Measurements from ENCODE around the gene C1QTNF4.

Gene C1QTNF4

DNA sequence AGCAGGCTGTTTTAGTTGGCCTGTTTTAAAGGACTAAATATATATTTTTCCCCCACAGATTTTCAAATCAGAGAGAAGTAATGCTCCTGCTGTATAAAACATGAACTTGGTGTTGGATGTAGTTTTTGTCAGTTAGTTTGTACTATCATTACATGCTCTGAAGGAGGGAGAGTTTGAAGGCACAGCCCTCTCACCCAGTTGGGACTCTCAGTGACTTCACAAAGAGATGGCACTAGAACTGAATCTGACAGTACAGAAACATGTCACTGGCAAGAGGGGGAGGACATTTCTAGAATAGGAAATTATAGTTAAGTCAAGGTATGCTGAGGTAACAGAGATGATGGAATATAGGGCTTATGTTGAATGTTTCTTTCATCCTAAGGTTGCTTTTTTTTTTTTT lies 21.0 kb upstream of the C1QTNF4 start:
- H3K4me3 ChIP-seq (ENCODE audit: low read depth in 1 of 2, low read length in 2 of 2): no peak overlapping the region
- no peak overlapping the region for H3K27ac ChIP-seq (ENCODE audit: low read length)
- DNase-seq (no peak), ATAC-seq (ENCODE audit: insufficient read depth, low read depth) (no peak)
- peaks cover 40% of the 10 kb centered on the region; the same call in 1 of the 2 replicates for H3K36me3 ChIP-seq (ENCODE audit: insufficient read depth, low read length)
- H3K4me2 ChIP-seq (ENCODE audit: insufficient read depth, low read length): no peak overlapping the region
- H3K9me3 ChIP-seq (ENCODE audit: insufficient read depth, low read length, severe bottlenecking): no peaks in the 10 kb centered on the region
- H3K4me1 ChIP-seq (ENCODE audit: insufficient read depth, low read length): no peaks in the 10 kb centered on the region
- H3K27me3 ChIP-seq (ENCODE audit: insufficient read depth, low read length, poor library complexity): no peaks in the 10 kb centered on the region
- no peaks in the 10 kb centered on the region for H3K79me2 ChIP-seq (ENCODE audit: insufficient read depth, low read length)
- H4K20me1 ChIP-seq (ENCODE audit: insufficient read depth, low read length): no peaks in the 10 kb centered on the region
- TF ChIP-seq EZH2 (IDR thresholded peaks at IDR 0.05; ENCODE audit: borderline replicate concordance, low read depth, low read length, severe bottlenecking): no peak
- TF ChIP-seq, protein P1, sequence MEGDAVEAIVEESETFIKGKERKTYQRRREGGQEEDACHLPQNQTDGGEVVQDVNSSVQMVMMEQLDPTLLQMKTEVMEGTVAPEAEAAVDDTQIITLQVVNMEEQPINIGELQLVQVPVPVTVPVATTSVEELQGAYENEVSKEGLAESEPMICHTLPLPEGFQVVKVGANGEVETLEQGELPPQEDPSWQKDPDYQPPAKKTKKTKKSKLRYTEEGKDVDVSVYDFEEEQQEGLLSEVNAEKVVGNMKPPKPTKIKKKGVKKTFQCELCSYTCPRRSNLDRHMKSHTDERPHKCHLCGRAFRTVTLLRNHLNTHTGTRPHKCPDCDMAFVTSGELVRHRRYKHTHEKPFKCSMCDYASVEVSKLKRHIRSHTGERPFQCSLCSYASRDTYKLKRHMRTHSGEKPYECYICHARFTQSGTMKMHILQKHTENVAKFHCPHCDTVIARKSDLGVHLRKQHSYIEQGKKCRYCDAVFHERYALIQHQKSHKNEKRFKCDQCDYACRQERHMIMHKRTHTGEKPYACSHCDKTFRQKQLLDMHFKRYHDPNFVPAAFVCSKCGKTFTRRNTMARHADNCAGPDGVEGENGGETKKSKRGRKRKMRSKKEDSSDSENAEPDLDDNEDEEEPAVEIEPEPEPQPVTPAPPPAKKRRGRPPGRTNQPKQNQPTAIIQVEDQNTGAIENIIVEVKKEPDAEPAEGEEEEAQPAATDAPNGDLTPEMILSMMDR (IDR thresholded peaks at IDR 0.05; ENCODE audit: borderline replicate concordance, extremely low read depth, low read length, poor library complexity, severe bottlenecking): no peak
- H3K9ac ChIP-seq (ENCODE audit: low read depth, low read length): no peak overlapping the region
- no peak overlapping the region for H2AFZ ChIP-seq (ENCODE audit: low read depth, low read length)

DNA sequence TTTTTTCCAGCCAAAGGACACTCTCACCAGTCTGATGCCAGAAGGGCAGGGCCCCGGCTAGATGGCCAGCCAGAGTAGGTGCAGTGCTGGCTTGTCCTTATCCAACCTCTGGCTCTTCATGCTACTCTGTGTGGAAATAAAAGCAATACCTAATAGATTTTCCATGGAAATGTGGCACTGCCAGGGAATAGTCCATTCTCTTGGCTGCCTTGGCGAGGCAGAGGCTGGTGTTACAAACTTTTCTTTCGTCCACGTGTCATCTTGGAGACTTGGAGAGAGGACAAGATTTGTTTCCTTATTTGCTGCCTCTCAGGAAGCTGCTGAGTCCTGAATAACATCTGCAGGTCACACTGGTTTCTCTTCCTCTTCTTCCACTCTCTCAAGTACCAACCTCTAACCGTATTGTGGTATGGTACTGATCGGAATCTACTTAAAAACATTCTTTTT lies 17.2 kb upstream of the C1QTNF4 start:
- Histone ChIP-seq H3K4me1 (ENCODE audit: insufficient read depth, low read length) (no peaks in the 10 kb centered on the region), H3K9ac (ENCODE audit: low read depth, low read length) (no peak overlapping the region), H3K4me2 (ENCODE audit: insufficient read depth, low read length) (no peak overlapping the region), H3K27me3 (ENCODE audit: insufficient read depth, low read length, poor library complexity) (no peaks in the 10 kb centered on the region), H3K27ac (ENCODE audit: low read length) (no peak overlapping the region), H3K36me3 (ENCODE audit: insufficient read depth, low read length) (peaks cover 7% of the 10 kb centered on the region; the same call in 1 of the 2 replicates), H3K79me2 (ENCODE audit: insufficient read depth, low read length) (no peaks in the 10 kb centered on the region), H3K4me3 (ENCODE audit: low read depth in 1 of 2, low read length in 2 of 2) (no peak overlapping the region), H2AFZ (ENCODE audit: low read depth, low read length) (no peak overlapping the region), H4K20me1 (ENCODE audit: insufficient read depth, low read length) (no peaks in the 10 kb centered on the region), H3K9me3 (ENCODE audit: insufficient read depth, low read length, severe bottlenecking) (no peaks in the 10 kb centered on the region)
- ATAC-seq (ENCODE audit: insufficient read depth, low read depth) (no peak), DNase-seq (no peak)
- TF ChIP-seq, protein P1 (IDR thresholded peaks at IDR 0.05; ENCODE audit: borderline replicate concordance, extremely low read depth, low read length, poor library complexity, severe bottlenecking): no peak
- no peak for TF ChIP-seq EZH2 (IDR thresholded peaks at IDR 0.05; ENCODE audit: borderline replicate concordance, low read depth, low read length, severe bottlenecking)

DNA sequence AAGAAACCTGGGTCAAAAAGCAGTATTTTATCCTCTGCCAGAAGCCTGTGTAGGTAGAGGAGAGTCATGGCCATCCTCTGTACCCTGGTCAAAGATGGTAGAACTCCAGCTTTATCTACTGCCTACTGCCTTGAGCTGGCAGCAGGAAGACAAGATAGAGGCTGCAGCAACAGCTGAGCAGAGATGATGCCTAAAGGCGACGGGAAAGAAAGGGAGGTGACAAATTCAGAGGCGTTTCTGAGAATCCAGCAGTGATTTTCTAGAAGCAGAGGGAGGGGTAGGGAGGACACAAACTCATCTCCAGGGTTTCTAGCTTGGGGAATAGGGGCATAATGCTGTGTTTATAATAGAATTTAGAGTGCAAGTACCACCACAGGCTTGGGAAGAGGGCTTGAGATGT lies 15.5 kb upstream of the C1QTNF4 start:
- Histone ChIP-seq H4K20me1 (ENCODE audit: insufficient read depth, low read length) (no peaks in the 10 kb centered on the region), H3K4me3 (ENCODE audit: low read depth in 1 of 2, low read length in 2 of 2) (no peak overlapping the region), H3K4me2 (ENCODE audit: insufficient read depth, low read length) (no peak overlapping the region), H3K79me2 (ENCODE audit: insufficient read depth, low read length) (no peaks in the 10 kb centered on the region), H3K4me1 (ENCODE audit: insufficient read depth, low read length) (no peaks in the 10 kb centered on the region), H3K36me3 (ENCODE audit: insufficient read depth, low read length) (peaks cover 7% of the 10 kb centered on the region; the same call in 1 of the 2 replicates), H2AFZ (ENCODE audit: low read depth, low read length) (no peak overlapping the region), H3K27me3 (ENCODE audit: insufficient read depth, low read length, poor library complexity) (no peaks in the 10 kb centered on the region), H3K9me3 (ENCODE audit: insufficient read depth, low read length, severe bottlenecking) (no peaks in the 10 kb centered on the region), H3K9ac (ENCODE audit: low read depth, low read length) (no peak overlapping the region), H3K27ac (ENCODE audit: low read length) (no peak overlapping the region)
- DNase-seq (peak; percentile 23), ATAC-seq (ENCODE audit: insufficient read depth, low read depth) (peak; percentile 47; the same call in 2 of the 3 replicates)
- TF ChIP-seq EZH2 (IDR thresholded peaks at IDR 0.05; ENCODE audit: borderline replicate concordance, low read depth, low read length, severe bottlenecking): no peak
- TF ChIP-seq, protein P1 (IDR thresholded peaks at IDR 0.05; ENCODE audit: borderline replicate concordance, extremely low read depth, low read length, poor library complexity, severe bottlenecking): no peak

DNA sequence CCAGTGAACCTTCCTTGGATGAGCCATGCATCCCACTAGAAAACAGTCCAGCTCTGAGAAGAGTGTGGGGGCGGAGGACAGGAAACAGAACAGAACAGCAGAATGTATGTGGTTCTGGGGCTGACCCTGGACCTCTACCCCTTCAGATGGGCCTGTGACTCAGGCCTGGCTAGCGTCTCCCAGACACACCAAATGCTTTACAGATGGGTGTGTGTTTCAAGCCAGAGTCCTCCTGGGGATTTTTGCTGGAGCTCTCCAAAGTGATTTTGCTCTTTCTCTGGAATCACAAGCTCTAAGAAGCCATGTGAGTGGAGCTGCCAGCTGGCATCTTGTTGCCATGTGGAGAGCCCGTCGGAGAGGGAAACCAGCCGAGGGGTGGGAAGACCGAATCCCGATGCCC lies 13.2 kb upstream of the C1QTNF4 start:
- Histone ChIP-seq H3K9ac (ENCODE audit: low read depth, low read length) (no peak overlapping the region), H3K79me2 (ENCODE audit: insufficient read depth, low read length) (no peaks in the 10 kb centered on the region), H3K4me1 (ENCODE audit: insufficient read depth, low read length) (no peaks in the 10 kb centered on the region), H2AFZ (ENCODE audit: low read depth, low read length) (no peak overlapping the region), H4K20me1 (ENCODE audit: insufficient read depth, low read length) (no peaks in the 10 kb centered on the region), H3K36me3 (ENCODE audit: insufficient read depth, low read length) (peaks cover 7% of the 10 kb centered on the region; the same call in 1 of the 2 replicates), H3K4me3 (ENCODE audit: low read depth in 1 of 2, low read length in 2 of 2) (no peak overlapping the region), H3K9me3 (ENCODE audit: insufficient read depth, low read length, severe bottlenecking) (no peaks in the 10 kb centered on the region), H3K4me2 (ENCODE audit: insufficient read depth, low read length) (no peak overlapping the region), H3K27ac (ENCODE audit: low read length) (no peak overlapping the region), H3K27me3 (ENCODE audit: insufficient read depth, low read length, poor library complexity) (no peaks in the 10 kb centered on the region)
- no peak for TF ChIP-seq EZH2 (IDR thresholded peaks at IDR 0.05; ENCODE audit: borderline replicate concordance, low read depth, low read length, severe bottlenecking)
- TF ChIP-seq, protein P1 (IDR thresholded peaks at IDR 0.05; ENCODE audit: borderline replicate concordance, extremely low read depth, low read length, poor library complexity, severe bottlenecking): no peak
- DNase-seq (no peak), ATAC-seq (ENCODE audit: insufficient read depth, low read depth) (no peak)
